ENCODE results near the gene RNU2-63P.

GRCh38 chr2:88019985-88020384 is 3.6 kb upstream of the RNU2-63P start:
- TF ChIP-seq EZH2 (IDR thresholded peaks at IDR 0.05; ENCODE audit: borderline replicate concordance, insufficient read depth, low read depth, low read length, poor library complexity, severe bottlenecking) (no peak), CTCF (IDR thresholded peaks at IDR 0.05) (no peak)
